Mesothelial cell of epicardium (in vitro differentiated cells): ENCODE data around the gene MYL5. TPM values are rescaled to one million over a fixed set of nuclear protein-coding genes. Genes with fewer than 3 reads are reported as not detected.

ENCODE experiments used
- DNase-seq, 2 experiments: peaks; one replicate each; pipeline ENCODE4 v3.0.0; 2021; ENCODE audit warnings: low spot score in 2 of 2; ENCODE audit not compliant: unreplicated experiment in 2 of 2
- H3K27ac Mint-ChIP-seq: 2 replicates; pipeline ENCODE4 v1.8.0; 2021; ENCODE audit warnings: mixed read lengths
- H3K27me3 Mint-ChIP-seq: 2 replicates; pipeline ENCODE4 v1.8.0; 2021; ENCODE audit warnings: low read depth, mixed read lengths
- H3K36me3 Mint-ChIP-seq: 2 replicates; pipeline ENCODE4 v1.8.0; 2021; ENCODE audit warnings: mixed read lengths
- H3K4me1 Mint-ChIP-seq: 2 replicates; pipeline ENCODE4 v1.8.0; 2021; ENCODE audit warnings: mixed read lengths
- H3K4me3 Mint-ChIP-seq: 2 replicates; pipeline ENCODE4 v1.8.0; 2021; ENCODE audit warnings: mild to moderate bottlenecking, moderate library complexity, mixed read lengths
- H3K9me3 Mint-ChIP-seq: 2 replicates; pipeline ENCODE4 v1.8.0; 2021; ENCODE audit warnings: mixed read lengths
- total RNA-seq: library from RNA; stranded (reverse); gene quantifications from 3 replicates; pipeline ENCODE4 v1.2.1, GENCODE V29; 2021
- TF ChIP-seq, protein P1 (sequence below): fragments of 200-600 bp; sonication (generic); IDR thresholded peaks from one replicate; pipeline ENCODE4 v1.5.0; 2021; ENCODE audit warnings: antibody characterized with exemption; ENCODE audit not compliant: unreplicated experiment

Gene MYL5
- total RNA-seq, 1 donor from 2014 or later, result 32.1 TPM

DNA sequence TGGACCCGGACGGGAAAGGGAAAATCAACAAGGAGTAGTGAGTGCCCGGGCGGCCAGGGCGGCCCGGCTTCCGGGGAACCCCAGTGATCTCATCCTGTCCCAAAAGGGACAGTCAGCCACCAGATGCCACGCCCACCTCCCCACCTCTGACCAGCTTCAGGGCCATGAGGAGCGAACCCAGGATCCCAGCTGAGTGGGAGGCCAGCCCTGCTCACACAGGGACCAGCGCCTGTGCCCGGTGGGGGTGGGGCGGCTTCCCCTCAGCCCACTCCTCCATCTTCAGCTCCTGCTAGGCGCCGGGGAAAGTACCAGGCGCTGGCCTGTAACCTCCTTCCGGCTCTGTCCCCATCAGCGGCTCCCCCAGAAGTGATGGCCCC, 6.2 kb downstream of the MYL5 start:
- H3K27ac Mint-ChIP-seq, result no peak overlapping the region
- DNase-seq, result peak in 1 of 2 experiments; percentile 17
- H3K9me3 Mint-ChIP-seq, result no peaks in the 10 kb centered on the region
- H3K36me3 Mint-ChIP-seq, result no peaks in the 10 kb centered on the region
- peaks cover 8% of the 10 kb centered on the region for H3K4me1 Mint-ChIP-seq
- H3K27me3 Mint-ChIP-seq, result no peaks in the 10 kb centered on the region
- peak overlapping the region; percentile 58 for H3K4me3 Mint-ChIP-seq
- TF ChIP-seq, protein P1, sequence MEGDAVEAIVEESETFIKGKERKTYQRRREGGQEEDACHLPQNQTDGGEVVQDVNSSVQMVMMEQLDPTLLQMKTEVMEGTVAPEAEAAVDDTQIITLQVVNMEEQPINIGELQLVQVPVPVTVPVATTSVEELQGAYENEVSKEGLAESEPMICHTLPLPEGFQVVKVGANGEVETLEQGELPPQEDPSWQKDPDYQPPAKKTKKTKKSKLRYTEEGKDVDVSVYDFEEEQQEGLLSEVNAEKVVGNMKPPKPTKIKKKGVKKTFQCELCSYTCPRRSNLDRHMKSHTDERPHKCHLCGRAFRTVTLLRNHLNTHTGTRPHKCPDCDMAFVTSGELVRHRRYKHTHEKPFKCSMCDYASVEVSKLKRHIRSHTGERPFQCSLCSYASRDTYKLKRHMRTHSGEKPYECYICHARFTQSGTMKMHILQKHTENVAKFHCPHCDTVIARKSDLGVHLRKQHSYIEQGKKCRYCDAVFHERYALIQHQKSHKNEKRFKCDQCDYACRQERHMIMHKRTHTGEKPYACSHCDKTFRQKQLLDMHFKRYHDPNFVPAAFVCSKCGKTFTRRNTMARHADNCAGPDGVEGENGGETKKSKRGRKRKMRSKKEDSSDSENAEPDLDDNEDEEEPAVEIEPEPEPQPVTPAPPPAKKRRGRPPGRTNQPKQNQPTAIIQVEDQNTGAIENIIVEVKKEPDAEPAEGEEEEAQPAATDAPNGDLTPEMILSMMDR, result no peak

DNA sequence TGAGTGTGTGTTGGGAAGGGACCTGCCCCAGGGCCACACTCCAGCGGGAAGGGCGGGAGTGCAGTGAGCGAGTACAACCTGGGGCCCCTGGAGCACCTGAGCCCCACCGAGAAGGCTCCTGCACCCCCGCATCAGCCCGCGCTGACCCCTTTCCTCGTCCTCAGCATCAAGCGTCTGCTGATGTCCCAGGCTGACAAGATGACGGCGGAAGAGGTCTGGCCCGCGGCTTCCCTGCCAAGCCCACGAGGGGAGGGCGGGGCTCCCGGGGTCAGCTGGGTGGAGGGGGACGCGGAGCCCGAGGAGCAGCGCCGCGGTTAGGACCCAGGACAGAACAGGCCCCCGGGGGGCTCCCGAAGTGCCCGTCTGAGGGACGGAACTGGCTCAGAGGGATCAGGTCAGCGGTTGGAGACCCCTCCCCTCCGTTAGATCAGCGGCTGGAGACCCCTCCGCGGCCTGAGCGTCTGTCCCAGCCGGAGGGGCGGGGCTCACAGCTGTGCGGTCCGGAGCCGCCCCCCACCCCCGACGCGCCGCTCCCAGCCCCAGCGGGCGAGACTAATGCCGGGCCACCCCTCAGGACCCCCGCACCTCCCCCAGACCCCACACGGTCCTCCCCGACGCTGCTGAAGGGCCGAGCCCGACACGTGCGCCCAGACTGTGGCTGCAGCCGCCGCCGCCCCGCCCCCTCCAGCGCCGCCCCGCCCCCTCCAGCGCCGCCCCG, 6.7 kb downstream of the MYL5 start:
- peaks cover 4% of the 10 kb centered on the region for H3K4me1 Mint-ChIP-seq
- H3K27ac Mint-ChIP-seq, result no peak overlapping the region
- H3K9me3 Mint-ChIP-seq, result no peaks in the 10 kb centered on the region
- TF ChIP-seq, protein P1, result no peak
- no peaks in the 10 kb centered on the region for H3K27me3 Mint-ChIP-seq
- H3K36me3 Mint-ChIP-seq, result no peaks in the 10 kb centered on the region
- peak overlapping the region; percentile 58 for H3K4me3 Mint-ChIP-seq
- peak in 1 of 2 experiments; percentile 21 for DNase-seq

DNA sequence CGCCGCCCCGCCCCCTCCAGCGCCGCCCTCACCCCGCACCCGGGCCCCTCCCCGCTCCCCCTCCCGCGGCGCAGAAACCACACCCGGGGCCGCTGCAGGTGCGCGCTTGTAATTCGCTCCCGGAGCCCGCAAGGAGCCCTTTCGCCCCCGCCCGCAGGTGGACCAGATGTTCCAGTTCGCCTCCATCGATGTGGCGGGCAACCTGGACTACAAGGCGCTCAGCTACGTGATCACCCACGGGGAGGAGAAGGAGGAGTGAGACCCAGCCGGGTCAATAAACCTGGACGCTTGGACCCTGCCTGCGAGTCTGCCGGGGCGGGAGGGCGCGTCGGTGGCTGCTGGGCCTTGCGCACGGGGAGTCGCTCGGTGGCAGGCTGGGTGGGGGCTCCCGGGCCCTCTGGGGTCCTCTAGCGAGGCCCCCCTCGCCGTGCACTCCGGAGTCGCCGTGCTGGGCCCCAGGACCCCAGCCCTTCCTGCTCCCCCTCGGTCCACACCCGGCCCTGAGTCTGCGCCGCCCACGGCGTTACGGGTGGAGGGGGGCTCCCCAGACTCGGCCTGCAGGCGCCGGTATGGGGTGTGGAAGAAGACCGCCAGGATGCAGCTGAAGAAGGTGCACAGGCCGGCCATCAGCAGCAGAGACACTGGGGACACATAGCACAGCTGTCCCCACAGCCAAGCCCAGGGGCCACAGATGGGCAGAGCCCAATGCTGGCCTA, 7.6 kb downstream of the MYL5 start:
- H3K4me1 Mint-ChIP-seq, result peaks cover 2% of the 10 kb centered on the region
- H3K4me3 Mint-ChIP-seq, result peak overlapping the region; percentile 34
- H3K9me3 Mint-ChIP-seq, result no peaks in the 10 kb centered on the region
- H3K27me3 Mint-ChIP-seq, result no peaks in the 10 kb centered on the region
- H3K36me3 Mint-ChIP-seq, result no peaks in the 10 kb centered on the region
- TF ChIP-seq, protein P1, result no peak
- peak in 1 of 2 experiments; percentile 38 for DNase-seq
- H3K27ac Mint-ChIP-seq, result no peak overlapping the region

DNA sequence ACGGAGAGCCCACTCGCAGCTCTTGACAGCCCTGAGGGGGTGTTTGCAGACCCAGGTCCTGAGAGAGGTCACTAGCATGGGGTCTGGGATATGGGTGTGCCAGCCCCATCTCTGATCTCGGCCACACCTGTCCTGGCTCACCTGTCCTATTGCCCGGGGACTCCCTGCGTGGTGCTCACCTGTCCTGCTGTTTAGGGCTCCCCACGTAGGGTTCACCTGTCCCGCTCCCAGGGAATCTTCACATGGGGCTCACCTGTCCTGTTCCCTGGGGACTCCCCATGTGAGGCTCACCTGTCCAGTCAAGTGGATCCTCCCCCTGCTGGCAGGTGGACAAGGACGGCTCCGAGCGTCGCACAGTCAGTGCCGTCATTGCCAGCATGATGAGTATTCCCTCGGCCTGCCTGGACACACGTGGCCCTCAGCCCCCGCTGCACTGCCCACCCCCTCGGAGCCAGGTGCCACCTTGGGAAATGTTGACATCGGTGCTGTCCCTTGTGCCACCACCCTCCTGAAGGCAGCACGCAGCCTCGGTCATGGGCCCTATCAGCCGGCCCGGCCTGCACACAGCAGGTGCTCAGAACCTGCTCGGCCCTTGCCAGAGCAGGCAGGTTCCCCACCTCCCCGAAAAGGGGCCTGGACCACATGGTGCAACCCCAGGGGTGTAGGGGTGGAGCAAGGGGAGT, 8.3 kb downstream of the MYL5 start:
- TF ChIP-seq, protein P1, result no peak
- no peaks in the 10 kb centered on the region for H3K9me3 Mint-ChIP-seq
- DNase-seq, result no peak
- H3K4me1 Mint-ChIP-seq, result peaks cover 3% of the 10 kb centered on the region
- H3K4me3 Mint-ChIP-seq, result peak overlapping the region; percentile 34
- no peaks in the 10 kb centered on the region for H3K36me3 Mint-ChIP-seq
- H3K27ac Mint-ChIP-seq, result no peak overlapping the region
- H3K27me3 Mint-ChIP-seq, result no peaks in the 10 kb centered on the region

- TF ChIP-seq, protein P1, result no peak
- no peaks in the 10 kb centered on the region for H3K27me3 Mint-ChIP-seq
- H3K9me3 Mint-ChIP-seq, result no peaks in the 10 kb centered on the region
- no peak overlapping the region for H3K4me3 Mint-ChIP-seq
- no peak overlapping the region for H3K27ac Mint-ChIP-seq
- H3K4me1 Mint-ChIP-seq, result peaks cover 7% of the 10 kb centered on the region
- no peak for DNase-seq
- H3K36me3 Mint-ChIP-seq, result no peaks in the 10 kb centered on the region
Measured at GRCh38 chr4:683247-683897, 9.0 kb downstream of the MYL5 start.
